ENCODE measurements around the gene DNM3.

DNM3 gene

DNA sequence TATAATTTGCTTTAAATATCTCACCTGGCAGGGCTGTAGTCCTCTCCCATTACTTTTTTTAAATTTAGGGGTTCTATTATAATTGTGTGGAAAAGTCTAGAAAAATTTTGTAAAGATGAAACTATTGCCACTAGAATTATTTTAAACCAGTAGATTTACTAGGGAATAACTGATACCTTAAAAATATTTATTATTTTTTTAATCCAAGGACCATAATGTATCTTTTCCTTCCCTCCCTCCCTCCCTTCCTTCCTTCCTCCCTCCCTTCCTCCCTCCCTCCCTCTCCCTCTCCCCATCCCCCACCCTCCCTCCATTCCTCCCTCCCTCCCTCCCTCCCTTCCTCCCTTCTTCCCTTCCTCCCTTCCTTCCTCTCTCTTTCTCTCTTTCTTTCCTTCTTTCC is 90.5 kb downstream of the DNM3 start:
- DNase-seq, result no peak

DNA sequence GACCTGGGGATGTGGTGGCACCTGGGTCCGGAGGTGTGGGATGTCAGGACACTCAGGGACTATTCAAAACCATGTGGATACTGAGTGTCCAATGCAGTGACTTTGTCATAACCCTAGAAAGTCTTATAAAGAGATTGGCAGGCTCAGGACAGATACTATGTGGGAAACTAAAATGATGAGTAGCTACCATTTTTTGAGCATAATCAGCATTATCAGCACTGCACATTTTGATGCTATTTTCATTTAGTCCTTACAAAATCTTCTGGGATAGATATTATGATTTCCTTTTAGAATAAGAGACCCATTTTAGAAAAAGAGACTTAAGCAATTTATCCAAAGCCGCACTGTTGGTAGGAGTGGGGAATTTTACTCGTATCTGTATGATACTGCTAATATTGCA is 93.4 kb downstream of the DNM3 start:
- DNase-seq, result no peak

DNA sequence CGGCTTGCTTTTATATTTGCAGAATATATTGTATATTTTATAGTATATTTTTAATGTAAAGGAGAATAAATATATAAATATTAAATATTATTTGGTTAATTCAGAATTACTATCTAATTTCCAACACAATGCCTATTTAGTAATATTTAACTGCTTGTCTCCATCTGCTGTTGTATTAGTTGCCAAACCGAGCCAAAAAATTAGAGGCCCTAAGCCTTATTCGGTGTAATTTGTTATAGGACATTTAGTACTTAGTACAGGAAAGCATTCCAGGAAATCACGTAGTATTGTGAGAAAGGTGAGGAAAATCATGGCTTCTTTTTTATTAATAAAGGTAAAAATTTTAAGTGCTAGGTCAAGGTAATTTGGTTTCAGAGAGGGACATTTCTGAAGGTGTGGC is 93.8 kb downstream of the DNM3 start:
- no peak for DNase-seq

DNA sequence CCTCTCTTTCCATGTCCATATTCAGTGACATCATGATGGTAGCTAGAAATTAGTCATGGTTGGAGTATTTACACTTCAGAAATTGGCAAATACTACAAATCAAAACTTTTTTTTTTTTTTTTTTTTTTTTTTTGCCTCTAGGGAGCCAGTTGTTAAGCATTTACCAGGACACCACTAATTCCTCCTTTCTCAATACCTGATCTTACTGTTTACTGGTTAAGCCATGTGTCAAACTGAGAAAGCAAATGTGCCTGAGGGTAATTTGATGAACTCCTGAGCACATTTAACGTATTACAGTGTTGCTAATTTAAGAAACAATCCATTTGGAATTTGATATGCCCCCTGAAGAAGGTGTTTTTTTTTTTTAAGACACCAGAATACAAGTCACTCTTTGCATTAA is 94.4 kb downstream of the DNM3 start:
- DNase-seq, result no peak

DNA sequence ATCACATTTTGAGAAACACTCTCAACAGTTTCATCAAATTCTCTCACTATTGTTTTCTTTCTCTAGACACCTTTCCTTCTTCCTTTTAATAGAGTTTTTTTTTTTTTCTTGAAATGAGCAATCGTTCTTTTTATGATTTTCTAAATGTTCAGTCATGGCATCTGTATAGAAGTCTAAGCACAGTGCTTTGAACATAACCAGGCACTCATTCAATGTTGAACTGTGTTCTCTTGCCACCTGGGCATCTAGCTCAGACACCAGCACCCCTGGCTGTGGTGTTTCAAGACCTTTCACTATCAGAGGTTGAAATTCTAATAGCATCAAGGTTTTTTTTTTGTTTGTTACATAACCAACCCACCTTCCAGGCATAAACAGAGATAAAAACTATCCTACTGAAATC is 96.6 kb downstream of the DNM3 start:
- no peak for DNase-seq

DNA sequence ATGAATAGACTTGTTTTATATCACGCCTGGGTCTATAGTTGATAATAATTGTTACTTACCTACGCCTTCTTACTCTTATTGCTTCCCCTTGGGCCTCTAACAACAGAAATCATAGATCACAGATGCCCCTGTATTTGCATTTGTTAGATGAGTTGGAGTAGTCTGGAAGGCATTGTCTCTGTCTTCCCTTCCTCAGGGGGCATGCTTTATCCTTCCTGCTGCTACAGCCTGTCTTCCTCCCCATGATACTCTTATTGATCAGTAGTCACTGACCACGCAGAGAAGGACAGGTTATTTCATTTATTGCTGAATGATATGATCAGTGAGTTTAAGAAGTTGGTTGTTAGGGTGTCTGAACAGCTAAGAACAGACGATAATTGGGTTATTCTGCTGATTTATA is 98.4 kb downstream of the DNM3 start:
- DNase-seq, result no peak

DNA sequence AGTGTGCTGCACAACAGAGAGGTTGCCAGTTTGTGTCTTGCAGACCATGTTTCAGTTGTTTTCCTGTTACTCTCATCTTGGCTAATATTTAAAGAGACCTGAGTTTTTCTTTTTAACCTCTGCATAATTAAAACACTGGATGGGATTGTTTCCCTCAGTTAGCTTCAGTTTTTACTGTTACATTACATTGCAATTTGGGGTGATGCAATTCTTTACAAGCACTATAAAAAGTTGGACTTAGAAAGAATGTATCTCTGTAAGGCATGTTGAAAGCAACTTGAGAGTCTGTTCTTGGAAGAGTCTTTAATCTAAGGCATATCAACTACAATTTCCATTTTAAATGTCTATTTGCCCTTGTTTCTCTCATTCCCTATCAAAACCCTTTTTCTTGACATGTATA is 99.1 kb downstream of the DNM3 start:
- no peak for DNase-seq

DNA sequence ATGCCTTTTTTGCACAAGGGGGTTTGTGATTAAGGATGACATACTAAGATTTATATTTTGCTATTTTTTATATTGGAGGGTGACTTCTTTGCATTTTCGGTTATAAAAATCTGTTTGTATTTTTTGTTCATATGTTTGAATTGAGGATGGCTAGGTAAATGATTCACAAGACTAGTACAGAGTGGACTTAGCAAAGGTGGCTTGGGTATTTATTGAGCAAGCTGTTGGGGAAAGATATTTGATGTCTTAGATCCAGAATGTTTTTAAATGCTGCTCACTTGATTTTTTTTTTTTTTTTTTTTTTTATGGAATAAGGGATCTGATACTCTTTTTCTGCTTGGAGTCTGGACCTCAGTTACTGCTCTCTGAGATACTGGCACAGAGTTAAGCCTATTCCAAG is 100.6 kb downstream of the DNM3 start:
- no peak for DNase-seq

DNA sequence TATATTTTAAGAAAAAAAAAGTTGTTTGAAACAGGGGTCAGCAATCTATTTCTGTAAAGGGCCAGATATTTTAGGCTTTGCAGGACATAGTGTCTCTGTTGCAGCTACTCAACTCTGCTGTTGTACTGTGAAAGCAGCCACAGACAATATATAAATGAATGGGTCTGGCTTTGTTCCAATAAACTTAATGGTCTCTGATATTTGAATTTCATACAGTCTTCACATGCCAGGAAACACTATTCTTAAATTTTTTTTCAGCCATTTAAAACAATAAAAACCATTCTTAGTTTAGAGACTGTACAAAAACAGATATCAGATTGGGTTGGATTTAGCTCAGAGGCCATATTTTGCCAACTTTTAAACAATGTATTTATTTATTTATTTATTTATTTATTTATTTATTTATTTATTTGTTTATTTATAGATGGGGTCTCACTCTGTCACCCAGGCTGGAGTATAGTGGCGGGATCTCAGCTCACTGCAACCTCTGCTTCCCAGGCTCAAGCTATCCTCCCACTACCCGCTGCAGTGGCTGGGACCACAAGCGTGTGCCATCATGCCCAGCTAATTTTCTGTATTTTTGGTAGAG is 102.8 kb downstream of the DNM3 start:
- DNase-seq, result no peak

DNA sequence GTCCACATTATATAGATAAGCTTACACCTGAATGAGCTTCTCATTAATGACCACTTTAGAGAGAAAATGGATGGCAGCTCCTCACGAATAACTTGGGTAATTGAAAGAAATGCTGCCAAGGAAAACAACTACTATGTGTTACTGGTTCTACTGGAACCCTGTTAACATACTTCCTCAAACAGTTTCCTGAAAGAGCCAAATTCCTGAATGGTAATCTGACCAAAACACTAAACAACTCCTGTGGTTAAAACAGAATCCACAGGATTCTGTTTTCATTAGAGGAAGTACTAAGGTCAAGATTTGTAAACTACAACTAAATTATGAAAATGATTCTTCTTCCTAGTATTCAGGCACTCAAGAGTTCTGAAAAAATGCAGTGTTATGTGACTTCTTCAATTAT is 107.2 kb downstream of the DNM3 start:
- DNase-seq, result no peak

DNA sequence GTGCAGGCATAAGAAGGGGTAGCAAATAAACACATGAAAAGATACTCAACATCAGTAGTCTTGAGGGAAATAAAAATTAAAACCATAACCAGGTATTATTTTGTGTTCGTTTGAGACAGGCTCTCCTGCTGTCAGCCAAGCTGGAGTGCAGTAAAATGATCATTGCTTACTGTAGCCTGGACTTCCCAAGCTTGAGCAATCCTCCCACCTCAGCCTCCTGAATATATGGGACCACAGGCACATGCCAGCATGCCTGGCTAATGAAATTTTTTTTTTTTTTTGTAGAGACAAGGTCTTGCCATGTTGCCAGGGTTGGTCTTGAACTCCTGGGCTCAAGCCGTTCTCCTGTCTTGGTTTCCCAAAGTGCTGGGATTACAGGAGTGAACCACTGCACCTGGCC is 108.0 kb downstream of the DNM3 start:
- DNase-seq, result no peak

DNA sequence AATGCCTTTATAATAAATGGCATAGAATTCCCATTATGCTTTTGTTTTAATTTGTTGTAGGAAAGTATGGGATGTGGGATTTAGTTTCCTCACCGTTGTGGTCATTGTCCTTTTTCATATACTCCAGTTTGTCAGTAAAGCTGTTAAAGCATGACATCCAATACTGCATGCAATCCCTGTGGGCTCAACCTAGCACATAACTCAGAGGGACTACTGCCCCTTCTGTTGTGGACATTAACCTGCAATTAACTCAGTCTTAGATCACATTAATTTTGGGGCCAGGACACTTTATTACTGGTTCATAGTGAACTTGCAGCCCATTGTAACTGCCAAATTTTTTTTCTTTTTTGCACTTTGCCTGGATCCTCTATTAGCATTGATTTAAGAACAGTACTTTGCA is 112.5 kb downstream of the DNM3 start:
- no peak for DNase-seq

DNA sequence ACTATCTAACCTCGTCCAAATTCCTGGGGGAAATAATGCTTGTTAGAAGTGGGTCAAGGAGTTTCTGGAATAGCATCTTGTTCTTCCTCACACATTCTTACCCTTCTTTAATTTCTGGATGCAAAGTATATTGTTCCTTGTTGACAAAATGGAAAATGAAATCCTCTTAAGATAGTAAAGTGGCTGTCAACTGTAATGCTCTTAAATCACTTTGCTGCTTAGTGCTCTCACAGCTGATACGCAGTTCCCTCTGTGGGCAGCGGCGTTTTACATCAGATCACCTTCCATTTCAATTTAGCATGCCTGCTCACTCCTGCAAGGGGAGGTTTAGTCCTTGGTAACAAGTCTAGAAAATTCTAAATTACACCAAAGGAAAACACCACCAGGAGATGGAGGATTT is 113.1 kb downstream of the DNM3 start:
- DNase-seq, result no peak

DNA sequence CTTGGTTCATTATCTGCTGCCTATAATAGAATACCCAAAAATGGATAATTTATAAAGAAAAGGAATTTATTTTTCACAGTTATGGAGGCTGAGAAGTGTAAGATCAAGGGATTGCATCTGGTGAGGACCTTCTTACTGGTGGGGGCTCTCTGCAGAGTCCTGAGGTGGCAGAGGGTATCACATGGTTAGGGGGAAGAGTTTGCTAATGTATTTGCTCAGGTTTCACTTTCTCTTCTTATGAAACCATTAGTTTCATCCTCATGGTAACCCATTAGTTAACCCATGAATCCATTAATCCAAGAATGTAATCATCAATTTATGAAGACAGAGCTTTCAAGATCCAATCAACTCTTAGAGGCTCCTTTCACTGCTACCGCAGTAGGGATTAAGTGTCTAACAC is 120.6 kb downstream of the DNM3 start:
- no peak for DNase-seq

DNA sequence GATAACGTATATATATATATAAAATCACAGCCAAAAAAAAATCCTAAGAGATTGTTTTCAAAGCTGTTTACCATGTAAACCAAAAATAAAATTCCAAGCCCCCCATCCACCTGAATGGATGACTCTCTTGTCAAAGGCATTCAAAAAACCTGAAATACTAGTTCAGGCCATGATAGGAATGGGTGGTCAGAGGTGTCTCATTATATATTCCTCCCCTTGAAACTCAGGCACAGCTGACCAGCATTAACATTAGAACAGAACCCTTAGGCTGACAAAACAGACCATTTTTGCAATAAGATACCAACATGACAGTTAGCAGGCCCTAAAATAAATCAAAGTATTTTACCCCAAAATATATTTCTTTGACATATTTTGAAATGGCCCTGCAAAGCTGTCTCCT is 122.5 kb downstream of the DNM3 start:
- no peak for DNase-seq

DNA sequence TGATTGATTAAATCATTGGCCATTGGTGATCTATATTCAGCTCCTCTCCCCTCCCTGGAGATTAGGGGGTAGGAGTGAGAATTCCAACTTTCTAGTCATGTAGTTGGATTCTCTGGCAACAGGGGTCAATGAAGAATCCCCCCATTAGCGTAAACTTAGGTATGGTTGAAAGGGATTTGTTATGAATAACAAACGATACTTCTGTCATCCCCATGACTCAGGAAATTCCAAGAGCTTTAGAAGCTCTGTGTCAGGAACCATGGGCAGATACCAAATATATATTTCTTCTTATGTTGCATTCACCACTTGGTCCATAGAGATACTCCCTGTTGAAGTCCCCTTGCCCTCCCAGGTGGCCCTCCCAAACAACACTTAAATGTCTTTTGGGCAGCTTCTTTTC is 124.5 kb downstream of the DNM3 start:
- no peak for DNase-seq

DNA sequence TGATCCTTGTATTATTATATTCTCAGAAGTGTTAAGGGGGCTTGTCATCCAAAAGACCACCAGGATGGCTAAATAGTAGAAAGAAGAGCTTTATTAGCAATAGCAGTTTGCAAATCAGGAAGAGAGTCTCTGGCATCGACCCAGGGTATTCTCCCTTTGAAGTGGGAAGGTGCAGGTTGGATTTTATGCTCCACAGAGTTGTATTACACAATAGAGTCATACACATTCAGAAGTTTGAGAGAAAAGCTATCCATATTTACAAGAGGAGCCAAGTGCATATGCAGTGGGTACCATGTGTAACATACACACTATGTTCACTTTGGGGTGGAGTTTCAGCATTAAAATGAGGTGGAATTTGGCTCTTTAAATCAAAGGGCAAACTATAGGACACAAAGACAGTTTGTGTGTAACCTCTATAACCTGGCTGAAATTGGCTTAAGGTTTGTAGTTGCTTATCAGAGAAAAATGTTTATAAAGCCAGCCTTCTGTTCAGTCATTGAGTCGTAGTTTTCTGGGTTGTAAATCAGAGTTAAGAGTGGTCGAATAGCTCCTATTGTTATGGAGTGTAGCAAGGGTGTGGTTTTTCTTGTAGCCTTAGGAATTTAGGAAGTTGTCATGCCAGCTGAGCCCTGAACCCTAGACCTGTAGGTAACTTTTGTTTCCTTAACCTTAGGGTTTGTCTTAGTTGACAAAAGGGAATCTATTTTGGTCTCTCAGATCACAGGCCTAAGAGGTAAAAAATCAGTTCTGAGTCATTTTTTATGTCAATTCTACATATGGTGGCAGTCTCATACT is 125.3 kb downstream of the DNM3 start:
- no peak for DNase-seq

DNA sequence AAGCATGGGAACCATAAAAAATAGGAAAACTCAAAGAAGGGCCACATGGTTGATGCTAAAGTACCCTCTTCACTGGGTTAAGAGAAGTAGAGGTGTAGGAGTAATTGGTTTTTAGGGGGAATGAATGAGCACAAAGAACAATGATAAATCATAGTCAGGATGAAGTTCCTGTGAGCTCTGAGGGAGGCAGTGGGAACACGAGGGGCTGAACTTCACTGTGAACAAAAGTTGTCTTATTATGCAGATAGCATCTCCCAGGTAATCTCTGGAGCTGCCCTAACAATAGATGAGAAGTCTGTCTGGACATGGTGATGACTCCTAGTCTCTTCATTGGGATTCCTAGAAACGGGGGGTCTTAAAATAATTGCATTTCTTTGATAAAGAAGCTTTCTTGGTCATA is 127.9 kb downstream of the DNM3 start:
- DNase-seq, result no peak

DNA sequence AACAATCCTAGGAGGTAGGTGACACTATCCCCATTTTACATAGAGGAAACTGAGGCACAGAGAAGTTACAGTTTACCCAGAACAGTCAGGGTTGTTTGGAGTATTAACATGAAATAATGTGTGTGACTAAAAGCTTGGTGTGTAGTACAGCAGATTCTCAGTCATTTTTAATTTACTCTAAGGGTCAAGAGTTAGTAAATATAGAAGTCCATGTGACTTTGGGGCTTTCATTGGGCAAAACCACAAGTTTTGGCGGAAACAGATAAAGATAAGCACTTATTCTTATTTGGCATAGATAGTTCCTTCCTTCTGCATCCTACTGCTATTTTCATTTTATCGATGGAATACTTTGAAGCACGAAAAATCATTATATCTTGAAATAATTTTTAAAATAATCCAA is 128.5 kb downstream of the DNM3 start:
- no peak for DNase-seq

DNA sequence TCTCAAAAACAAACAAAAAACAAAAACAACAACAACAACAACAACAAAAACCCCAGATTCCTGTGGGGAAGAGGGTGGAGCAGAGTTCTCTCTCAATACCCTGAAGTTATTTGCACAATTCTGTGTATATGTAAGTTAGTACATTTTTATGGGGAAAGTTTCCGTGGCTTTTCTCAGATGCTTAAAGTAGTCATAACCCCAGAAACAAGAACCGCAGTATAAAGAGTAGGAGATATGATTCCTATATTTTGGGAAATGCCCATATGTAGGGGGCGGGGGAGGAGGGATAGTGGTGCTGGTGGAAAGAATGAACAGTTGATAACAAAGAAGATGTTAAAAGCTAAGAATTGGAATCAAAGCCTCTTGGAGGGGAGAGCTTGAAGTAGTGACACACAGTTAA is 131.5 kb downstream of the DNM3 start:
- no peak for DNase-seq

DNA sequence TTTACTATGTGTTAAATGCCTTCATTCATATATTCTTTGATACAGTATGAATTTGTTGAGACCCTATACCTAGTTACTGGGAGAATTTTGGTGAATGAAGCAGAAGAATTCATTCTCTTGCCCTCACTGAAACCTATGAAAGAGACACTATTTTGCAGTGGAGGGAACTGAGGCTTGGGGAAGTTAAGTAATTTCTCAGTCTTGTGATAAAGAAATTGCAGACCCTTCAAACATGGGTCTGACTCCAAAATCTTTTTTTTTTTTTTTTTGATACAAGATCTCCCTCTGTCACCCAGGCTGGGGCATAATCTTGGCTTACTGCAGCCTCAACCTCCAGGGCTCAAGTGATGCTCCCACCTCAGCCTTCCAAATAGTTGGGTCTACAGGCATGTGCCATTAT is 132.1 kb downstream of the DNM3 start:
- DNase-seq, result no peak

DNA sequence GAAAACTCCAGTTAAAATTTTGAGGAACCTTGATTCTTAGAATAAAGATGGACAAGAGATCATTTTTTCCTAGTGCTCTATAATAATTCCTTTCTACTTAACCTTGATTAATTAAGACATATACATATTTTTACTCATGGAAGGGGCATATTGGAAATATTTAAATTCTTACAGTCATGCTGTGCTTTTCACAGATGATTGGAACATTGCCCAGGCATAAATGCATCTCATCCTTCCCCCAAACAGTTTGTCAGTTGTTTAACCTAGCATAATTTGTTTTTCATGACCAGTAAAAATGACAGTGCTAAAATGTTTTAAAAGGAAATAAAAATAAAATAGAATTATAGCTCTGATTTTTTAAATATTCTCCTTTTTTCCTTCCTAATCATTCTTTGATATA is 140.0 kb downstream of the DNM3 start:
- no peak for DNase-seq

DNA sequence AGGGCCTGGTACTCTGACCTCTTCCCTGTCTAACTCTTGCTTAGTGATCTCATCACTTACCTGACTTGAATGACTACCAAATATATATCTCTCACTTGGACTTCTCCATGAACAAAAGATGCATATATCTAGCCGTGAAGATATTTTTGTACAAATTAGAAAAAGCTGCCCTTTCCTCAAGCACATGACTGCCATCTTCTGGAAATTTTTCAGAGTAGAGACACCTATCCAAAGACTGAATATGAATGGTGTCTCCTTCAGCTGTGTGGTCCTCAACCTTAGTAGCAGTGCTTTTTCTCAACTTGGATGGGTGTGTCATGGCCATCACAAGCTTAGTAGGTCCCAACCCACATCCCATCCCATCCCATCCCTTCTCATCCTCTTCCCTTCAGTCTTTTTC is 142.3 kb downstream of the DNM3 start:
- DNase-seq, result no peak

DNA sequence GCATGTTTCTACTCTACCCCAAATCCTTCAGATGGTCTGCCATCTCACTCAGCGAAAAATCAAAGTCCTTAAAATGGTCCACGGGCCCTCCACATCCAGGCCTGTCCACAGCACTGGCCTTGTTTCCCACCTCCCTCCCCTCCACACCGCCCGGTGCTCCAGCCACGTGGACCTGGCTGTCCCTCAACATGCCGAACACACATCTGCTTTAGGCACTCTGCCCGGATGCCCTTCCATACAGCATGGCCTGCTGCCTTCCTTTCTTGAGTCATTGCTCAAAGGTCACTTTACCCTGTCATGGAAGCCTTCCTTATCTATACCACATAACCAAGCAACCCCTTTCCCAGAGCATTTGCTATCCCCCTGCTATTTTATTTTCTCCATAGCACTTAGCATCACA is 143.0 kb downstream of the DNM3 start:
- DNase-seq, result no peak

DNA sequence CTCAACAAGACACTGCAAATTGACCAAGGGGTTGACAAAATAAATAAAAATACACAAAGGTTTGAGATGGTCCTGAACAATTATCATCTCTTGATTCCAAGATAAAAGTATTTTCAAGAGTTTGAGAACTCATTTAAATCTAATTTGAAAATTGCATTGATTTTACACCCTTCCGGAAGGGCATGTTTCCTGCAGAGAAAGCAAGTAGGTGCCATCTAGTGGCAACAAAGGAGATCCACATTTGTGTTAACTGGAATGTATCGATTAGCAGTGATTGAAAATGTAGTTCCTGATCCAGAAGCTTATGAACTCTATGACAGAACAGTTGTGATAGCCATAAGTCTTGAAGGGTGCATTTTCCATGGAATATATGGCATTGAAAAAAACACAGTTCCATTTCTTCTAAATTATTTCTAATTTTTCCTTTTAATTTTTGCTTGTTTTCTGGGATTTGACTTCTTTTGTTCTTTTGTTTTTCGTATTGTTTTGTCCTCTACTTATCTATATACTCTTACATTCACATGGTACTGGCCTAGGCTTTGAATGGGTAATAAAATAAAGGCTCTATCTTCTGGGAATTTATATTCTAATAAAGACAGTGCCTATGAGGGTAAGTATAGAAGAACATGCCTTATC is 143.7 kb downstream of the DNM3 start:
- no peak for DNase-seq

All from NCI-H510A (cell line).